B cell (primary cell): ENCODE measurements around the gene GLT1D1. TPM values are rescaled to one million over a fixed set of nuclear protein-coding genes. Genes with fewer than 3 reads are reported as not detected.

ENCODE experiments used
- ATAC-seq: fragments of 200-7000 bp; cut with Tn5 transposase; one replicate; pipeline ENCODE4 v1.10.0; 2021; ENCODE audit warnings: low read depth, mild to moderate bottlenecking, moderate number of reproducible peaks, moderate library complexity
- CTCF ChIA-PET: fragments of 350-600 bp; sonication (Branson Sonifier 250); formaldehyde crosslinking; loops from one replicate; lab custom pipeline; 2021; ENCODE audit warnings: antibody characterized with exemption, inconsistent platforms; lab: Charles Lee
- POLR2A ChIA-PET: fragments of 350-600 bp; sonication (Branson Sonifier 250); formaldehyde crosslinking; loops from one replicate; lab custom pipeline; 2021; ENCODE audit warnings: antibody characterized with exemption; lab: Charles Lee
- DNase-seq: peaks from one replicate; pipeline ENCODE4 v3.0.0; 2013
- H2AFZ ChIP-seq: 2 replicates; pipeline ENCODE4 v1.6.1; 2012; ENCODE audit warnings: mild to moderate bottlenecking, low read depth, low read length; ENCODE audit not compliant: insufficient read depth, poor library complexity, severe bottlenecking
- H3K27ac ChIP-seq, 2 donors: 1 replicate in 1 of 2; 2 replicates in 1 of 2; pipeline ENCODE4 v1.5.1; 2012 to 2013; ENCODE audit warnings: low read length in 2 of 2, mild to moderate bottlenecking in 2 of 2, moderate library complexity in 1 of 2
- H3K27me3 ChIP-seq, 4 experiments: fragments of 200-600 bp in 1 of 4; sonication (generic) in 1 of 4; replicated peaks in 1 of 4; 1 replicate in 2 of 4; 2 replicates in 2 of 4; pipeline versions ENCODE4 v1.6.1 to v1.7.0; 2013 to 2016; ENCODE audit warnings: low read length in 3 of 4, mild to moderate bottlenecking in 2 of 4, mixed read lengths in 1 of 4, moderate library complexity in 1 of 4; ENCODE audit not compliant: insufficient read depth in 4 of 4, control insufficient read depth in 3 of 4; ENCODE audit errors: control extremely low read depth in 1 of 4
- H3K36me3 ChIP-seq, 2 experiments: replicated peaks in 1 of 2; 1 replicate in 1 of 2; 2 replicates in 1 of 2; pipeline versions ENCODE4 v1.6.1 to v1.7.1; 2013; ENCODE audit warnings: low read length in 1 of 2; ENCODE audit not compliant: insufficient read depth in 2 of 2, control insufficient read depth in 1 of 2; ENCODE audit errors: control extremely low read depth in 1 of 2, extremely low read depth in 1 of 2
- H3K4me1 ChIP-seq, 2 donors: fragments of 200-600 bp in 1 of 2; sonication (generic) in 1 of 2; 1 replicate in 1 of 2; 2 replicates in 1 of 2; pipeline versions ENCODE4 v1.5.1 to v1.6.1; 2013 to 2017; ENCODE audit warnings: low read length in 2 of 2; ENCODE audit not compliant: control insufficient read depth in 2 of 2, insufficient read depth in 2 of 2
- H3K4me2 ChIP-seq: replicated peaks from 2 replicates; pipeline ENCODE3; 2012; ENCODE audit warnings: mild to moderate bottlenecking, low read depth, low read length; ENCODE audit not compliant: poor library complexity, severe bottlenecking
- H3K4me3 ChIP-seq, 5 experiments: fragments of 200-600 bp in 1 of 5; sonication (generic) in 1 of 5; 1 replicate in 3 of 5; 2 replicates in 2 of 5; pipeline versions ENCODE4 v1.5.1 to v1.7.0; 2011 to 2016; ENCODE audit warnings: low read length in 4 of 5, mild to moderate bottlenecking in 4 of 5, low read depth in 2 of 5, control low read depth in 1 of 5, moderate library complexity in 1 of 5; ENCODE audit not compliant: insufficient read depth in 1 of 5; ENCODE audit errors: control extremely low read depth in 1 of 5, extremely low read depth in 1 of 5
- H3K79me2 ChIP-seq: fragments of 200-600 bp; sonication (generic); one replicate; pipeline ENCODE4 v1.6.0; 2016; ENCODE audit warnings: low read length; ENCODE audit not compliant: control insufficient read depth, insufficient read depth
- H3K9ac ChIP-seq: fragments of 200-600 bp; sonication (generic); 2 replicates; pipeline ENCODE4 v1.6.1; 2017; ENCODE audit warnings: mild to moderate bottlenecking, low read length, moderate library complexity
- H3K9me3 ChIP-seq, 3 donors: one replicate each; pipeline versions ENCODE4 v1.6.1 to v1.7.1; 2013; ENCODE audit warnings: low read length in 2 of 3; ENCODE audit not compliant: control insufficient read depth in 2 of 3, insufficient read depth in 1 of 3; ENCODE audit errors: control extremely low read depth in 1 of 3
- H4K20me1 ChIP-seq: 2 replicates; pipeline ENCODE4 v1.6.0; 2012; ENCODE audit warnings: mild to moderate bottlenecking, low read length; ENCODE audit not compliant: insufficient read depth, control insufficient read depth, poor library complexity, severe bottlenecking
- H3K27ac Mint-ChIP-seq: one replicate; pipeline ENCODE4 v1.8.0; 2021; ENCODE audit warnings: mixed read lengths
- H3K27me3 Mint-ChIP-seq: one replicate; pipeline ENCODE4 v1.8.0; 2021; ENCODE audit warnings: mixed read lengths
- H3K4me1 Mint-ChIP-seq: one replicate; pipeline ENCODE4 v1.8.0; 2021; ENCODE audit warnings: mixed read lengths
- H3K4me3 Mint-ChIP-seq: one replicate; pipeline ENCODE4 v1.8.0; 2021; ENCODE audit warnings: mixed read lengths
- H3K9me3 Mint-ChIP-seq: one replicate; pipeline ENCODE4 v1.8.0; 2022; ENCODE audit warnings: mixed read lengths; ENCODE audit not compliant: insufficient read depth
- EZH2 ChIP-seq: IDR thresholded peaks from 2 replicates; pipeline ENCODE4 v1.6.1; 2012; ENCODE audit warnings: borderline replicate concordance, low read depth, mild to moderate bottlenecking, moderate library complexity, low read length; ENCODE audit not compliant: insufficient read depth, poor library complexity, severe bottlenecking
- WGBS: methylation state at CpG from one replicate; pipeline ENCODE4 v1.1.5; 2013; ENCODE audit warnings: missing lambda C conversion rate; ENCODE audit not compliant: insufficient coverage; 5-methylcytosine and 5-hydroxymethylcytosine counted together
- intact Hi-C: fragments of 100-400 bp; cut with micrococcal nuclease; formaldehyde crosslinking; loops from one replicate; pipeline ENCODE4 v1.10.0; 2022
- polyA plus RNA-seq: library from polyadenylated mRNA; depleted of rRNA; stranded (reverse); fragments of >200 nt; gene quantifications from 2 replicates; pipeline ENCODE4 v1.2.3, GENCODE V29; 2012
- total RNA-seq, 2 donors: library from RNA; stranded (reverse); fragments of 120-200 nt in 1 of 2; gene quantifications; 1 replicate in 1 of 2; 2 replicates in 1 of 2; pipeline versions ENCODE4 v1.2.3 to v1.2.4, GENCODE V29; 2013 to 2022
- TF ChIP-seq, protein P1 (sequence below): fragments of 200-600 bp; IDR thresholded peaks from one replicate; pipeline ENCODE4 v1.8.0; 2022; ENCODE audit warnings: antibody characterized with exemption, mild to moderate bottlenecking

GLT1D1 gene
- total and polyA plus RNA-seq, 2 donors (not counting 1 experiment from before 2014, with no cell fraction given) = 0.22 to 0.49 TPM

DNA sequence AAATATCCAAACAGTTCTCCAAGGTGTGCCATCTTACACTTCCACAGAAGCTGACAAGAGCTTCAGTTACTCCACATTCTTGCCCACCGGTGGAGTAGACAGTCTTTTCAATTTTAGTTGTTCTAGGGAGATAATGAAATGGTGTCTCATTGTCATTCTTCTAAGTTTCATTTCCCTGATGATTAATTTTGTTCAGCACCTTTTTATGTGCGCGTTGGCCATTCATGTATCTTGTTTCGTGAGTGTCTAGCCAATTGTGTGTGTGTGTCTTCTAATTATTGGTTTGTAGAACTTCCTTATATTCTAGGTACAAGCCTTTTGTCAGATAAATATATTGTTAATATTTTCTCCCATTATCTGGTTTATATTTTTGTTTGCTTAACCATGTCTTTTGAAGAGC, 63.1 kb downstream of the GLT1D1 start:
- Histone ChIP-seq H2AFZ (no peak overlapping the region), H3K27me3 (no peaks in the 10 kb centered on the region), H3K9me3 (no peaks in the 10 kb centered on the region), H3K4me3 (no peak overlapping the region), H4K20me1 (no peaks in the 10 kb centered on the region), H3K9ac (no peak overlapping the region), H3K27ac (no peak overlapping the region), H3K36me3 (no peaks in the 10 kb centered on the region), H3K79me2 (no peaks in the 10 kb centered on the region), H3K4me2 (no peak overlapping the region), H3K4me1 (peaks cover 4 to 5% of the 10 kb centered on the region in 2 donors)
- CTCF ChIA-PET = no interaction called here
- POLR2A ChIA-PET = no interaction called here
- peaks cover 33% of the 10 kb centered on the region for H3K27me3 Mint-ChIP-seq
- DNase-seq = no peak
- ATAC-seq = no peak
- no peak overlapping the region for H3K27ac Mint-ChIP-seq
- no CpG with 5 or more reads among the region's 4 CpGs for WGBS
- intact Hi-C loops = loop anchor here (5.0 to 10.0 kb wide), 2 partner anchors 92 to 119 kb away; partner anchors contain the start of gene SLC15A4
- TF ChIP-seq, protein P1, sequence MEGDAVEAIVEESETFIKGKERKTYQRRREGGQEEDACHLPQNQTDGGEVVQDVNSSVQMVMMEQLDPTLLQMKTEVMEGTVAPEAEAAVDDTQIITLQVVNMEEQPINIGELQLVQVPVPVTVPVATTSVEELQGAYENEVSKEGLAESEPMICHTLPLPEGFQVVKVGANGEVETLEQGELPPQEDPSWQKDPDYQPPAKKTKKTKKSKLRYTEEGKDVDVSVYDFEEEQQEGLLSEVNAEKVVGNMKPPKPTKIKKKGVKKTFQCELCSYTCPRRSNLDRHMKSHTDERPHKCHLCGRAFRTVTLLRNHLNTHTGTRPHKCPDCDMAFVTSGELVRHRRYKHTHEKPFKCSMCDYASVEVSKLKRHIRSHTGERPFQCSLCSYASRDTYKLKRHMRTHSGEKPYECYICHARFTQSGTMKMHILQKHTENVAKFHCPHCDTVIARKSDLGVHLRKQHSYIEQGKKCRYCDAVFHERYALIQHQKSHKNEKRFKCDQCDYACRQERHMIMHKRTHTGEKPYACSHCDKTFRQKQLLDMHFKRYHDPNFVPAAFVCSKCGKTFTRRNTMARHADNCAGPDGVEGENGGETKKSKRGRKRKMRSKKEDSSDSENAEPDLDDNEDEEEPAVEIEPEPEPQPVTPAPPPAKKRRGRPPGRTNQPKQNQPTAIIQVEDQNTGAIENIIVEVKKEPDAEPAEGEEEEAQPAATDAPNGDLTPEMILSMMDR = no peak
- no peaks in the 10 kb centered on the region for H3K9me3 Mint-ChIP-seq
- H3K4me1 Mint-ChIP-seq = peaks cover 8% of the 10 kb centered on the region
- H3K4me3 Mint-ChIP-seq = no peak overlapping the region

DNA sequence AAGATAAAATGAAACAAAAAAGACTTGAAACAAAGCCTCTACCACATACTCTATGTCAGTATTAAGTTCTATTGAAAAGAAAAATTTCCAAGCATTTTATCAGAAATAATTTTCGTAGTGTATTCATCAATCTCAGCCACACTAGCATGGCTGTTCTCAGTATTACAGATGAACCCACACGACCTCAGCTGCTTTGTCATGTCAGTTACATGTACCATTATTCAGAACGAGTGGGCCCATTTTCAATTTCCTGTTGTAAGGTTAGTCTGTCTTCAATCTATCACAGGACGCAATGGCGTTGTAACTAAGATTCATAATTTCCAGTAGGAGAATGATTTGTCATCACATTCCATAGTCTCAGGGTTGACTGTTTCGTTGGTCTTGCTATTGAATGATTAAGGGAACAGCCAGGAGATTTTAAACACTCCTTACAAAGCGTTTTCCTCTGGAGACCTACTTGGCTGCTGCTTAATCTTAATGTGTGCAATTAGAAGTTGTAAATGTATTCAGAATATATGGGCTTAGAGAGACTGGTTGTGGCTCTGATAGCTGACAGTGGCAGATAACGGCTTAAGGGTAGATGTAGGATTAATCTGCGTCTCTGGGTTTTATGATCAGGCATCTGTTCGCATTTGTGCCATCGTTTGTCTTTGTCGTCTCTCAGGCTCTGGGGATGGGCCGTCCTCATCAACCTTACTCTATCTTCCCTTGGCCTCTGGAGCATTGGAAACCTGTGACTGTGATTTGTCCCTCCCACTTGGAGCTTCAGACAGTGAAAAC, 65.4 kb downstream of the GLT1D1 start:
- no peak overlapping the region for H3K27ac ChIP-seq
- no peak overlapping the region for H2AFZ ChIP-seq
- no peak for TF ChIP-seq EZH2
- TF ChIP-seq, protein P1 = no peak
- intact Hi-C loops = loop anchor here (5.0 to 10.0 kb wide), 2 partner anchors 94 to 121 kb away; partner anchors contain the start of gene SLC15A4
- Mint-ChIP-seq H3K9me3 (no peaks in the 10 kb centered on the region), H3K4me1 (peaks cover 8% of the 10 kb centered on the region), H3K27ac (no peak overlapping the region), H3K4me3 (no peak overlapping the region), H3K27me3 (peaks cover 44% of the 10 kb centered on the region)
- H3K9me3 ChIP-seq = no peaks in the 10 kb centered on the region
- ChIA-PET CTCF (no interaction called here), POLR2A (no interaction called here)
- DNase-seq (no peak), ATAC-seq (no peak)
- H3K4me3 ChIP-seq = no peak overlapping the region
- H3K36me3 ChIP-seq = no peaks in the 10 kb centered on the region
- H4K20me1 ChIP-seq = no peaks in the 10 kb centered on the region
- H3K27me3 ChIP-seq = no peaks in the 10 kb centered on the region
- WGBS = 90% methylated on average over 2 of the region's 13 CpGs
- H3K4me2 ChIP-seq = no peak overlapping the region
- H3K79me2 ChIP-seq = no peaks in the 10 kb centered on the region
- H3K9ac ChIP-seq = no peak overlapping the region
- peaks cover 4 to 5% of the 10 kb centered on the region in 2 donors for H3K4me1 ChIP-seq
